ENCODE data around the gene KIAA1549. TPM values are rescaled to one million over a fixed set of nuclear protein-coding genes. Genes with fewer than 3 reads are reported as not detected.

The KIAA1549 gene
- total and polyA plus RNA-seq, 10 of the 15 experiments (the other 5 are each of a cell fraction or from before 2014, with no cell fraction given), result 0.02 to 0.82 (median 0.22) TPM

DNA sequence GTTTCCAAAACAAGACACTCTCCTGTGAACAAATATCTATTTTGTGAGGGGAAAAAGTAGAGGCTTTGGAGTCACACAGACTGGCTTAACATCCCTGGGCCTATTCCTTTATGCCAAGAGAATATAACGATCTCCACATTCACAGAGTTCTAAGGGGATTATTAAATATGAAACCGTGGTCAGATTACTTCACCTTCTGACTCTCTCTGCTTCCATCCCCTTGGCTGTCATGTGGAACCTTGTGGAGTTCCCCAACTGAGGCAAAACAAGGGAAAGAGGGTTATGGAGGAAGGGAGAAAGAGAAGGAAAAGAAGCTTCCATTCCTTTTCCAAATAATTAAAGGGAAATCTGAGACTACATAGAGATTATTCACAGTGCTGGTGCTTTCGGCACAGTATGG is 127.7 kb downstream of the KIAA1549 start:
- WGBS (ENCODE audit: insufficient coverage, insufficient replicate concordance, low lambda C conversion rate, missing lambda C conversion rate), result 29% methylated on average over 3 of the region's 3 CpGs
- intact Hi-C loops (cut with micrococcal nuclease; ENCODE audit: unreplicated experiment), result no loop called here
- no peaks in the 10 kb centered on the region for H3K27me3 ChIP-seq (replicated peaks in 1 of 2; ENCODE audit: control insufficient read depth in 2 of 2, insufficient read depth in 2 of 2, low read length in 1 of 2)
- ChIA-PET SMC1A (ENCODE audit: uncharacterized antibody, unreplicated experiment) (no interaction called here), RAD21 (ENCODE audit: unreplicated experiment) (no interaction called here), CTCF (interaction anchor here (1.5 kb wide), 1 partner anchor 32 kb away, joined by 4 read pairs; no protein-coding TSS in a partner anchor), POLR2A (no interaction called here)
- H3K4me1 ChIP-seq (ENCODE audit: control insufficient read depth, insufficient read depth, low read length), result no peaks in the 10 kb centered on the region
- no peaks in the 10 kb centered on the region for H4K20me1 ChIP-seq (ENCODE audit: control insufficient read depth, insufficient read depth)
- ATAC-seq (peak; percentile 66), FAIRE-seq (no peak), DNase-seq (ENCODE audit: low read depth, low spot score) (no peak)
- H2AFZ ChIP-seq (ENCODE audit: control insufficient read depth, low read depth, low read length), result no peak overlapping the region
- in situ Hi-C loops (cut with MboI), result no loop called here
- no peak overlapping the region for H3K9ac ChIP-seq (ENCODE audit: control insufficient read depth, insufficient read depth, low read length)
- H3K4me3 ChIP-seq, result no peak overlapping the region
- H3K36me3 ChIP-seq (ENCODE audit: control insufficient read depth in 2 of 2, insufficient read depth in 2 of 2, low read length in 1 of 2), result no peaks in the 10 kb centered on the region
- peaks cover 2% of the 10 kb centered on the region; the same call in 1 of the 3 replicates for H3K9me3 ChIP-seq (replicated peaks; ENCODE audit: control insufficient read depth, insufficient read depth, low read length)
- no peak overlapping the region for H3K4me2 ChIP-seq (ENCODE audit: control insufficient read depth, insufficient read depth)
- no peaks in the 10 kb centered on the region for H3K79me2 ChIP-seq (ENCODE audit: control insufficient read depth, insufficient read depth, low read length)
- BruUV-seq (replicated peaks), result no TSS peak
- H3K27ac ChIP-seq (ENCODE audit: control insufficient read depth, insufficient read depth), result no peak overlapping the region
- TF ChIP-seq HDAC6 (IDR thresholded peaks at IDR 0.05; ENCODE audit: unreplicated experiment) (no peak), POLR2AphosphoS2 (IDR thresholded peaks at IDR 0.05; ENCODE audit: low read depth, low read length) (no peak), ZNF24 (IDR thresholded peaks at IDR 0.05) (no peak), NR2C1 (IDR thresholded peaks at IDR 0.05) (no peak), POU2F2 (IDR thresholded peaks at IDR 0.05; ENCODE audit: borderline replicate concordance, low read depth, low read length) (no peak), SUPT20H (IDR thresholded peaks at IDR 0.05; ENCODE audit: borderline replicate concordance, control insufficient read depth, low read depth, low read length) (no peak), ZBED1 (IDR thresholded peaks at IDR 0.05; ENCODE audit: borderline replicate concordance) (no peak), CBFB (IDR thresholded peaks at IDR 0.05; ENCODE audit: low read depth) (no peak), MYC (IDR thresholded peaks at IDR 0.05; ENCODE audit: insufficient read depth, insufficient read length, insufficient replicate concordance, low read length, severe bottlenecking) (no peak), EED (IDR thresholded peaks at IDR 0.05; ENCODE audit: low read depth) (peak; percentile 84), IKZF1 (conservative IDR thresholded peaks at IDR 0.05) (0 out of 2 replicates have a peak, but pooled peaks have one; percentile 20), JUNB (IDR thresholded peaks at IDR 0.05) (peak; percentile 70), SMC3 (IDR thresholded peaks at IDR 0.05; ENCODE audit: borderline replicate concordance, low read length) (no peak), NFIC (IDR thresholded peaks at IDR 0.05; ENCODE audit: low read depth, low read length) (peak; percentile 51; the same call in 1 of the 2 replicates)
- TF ChIP-seq, protein P1, sequence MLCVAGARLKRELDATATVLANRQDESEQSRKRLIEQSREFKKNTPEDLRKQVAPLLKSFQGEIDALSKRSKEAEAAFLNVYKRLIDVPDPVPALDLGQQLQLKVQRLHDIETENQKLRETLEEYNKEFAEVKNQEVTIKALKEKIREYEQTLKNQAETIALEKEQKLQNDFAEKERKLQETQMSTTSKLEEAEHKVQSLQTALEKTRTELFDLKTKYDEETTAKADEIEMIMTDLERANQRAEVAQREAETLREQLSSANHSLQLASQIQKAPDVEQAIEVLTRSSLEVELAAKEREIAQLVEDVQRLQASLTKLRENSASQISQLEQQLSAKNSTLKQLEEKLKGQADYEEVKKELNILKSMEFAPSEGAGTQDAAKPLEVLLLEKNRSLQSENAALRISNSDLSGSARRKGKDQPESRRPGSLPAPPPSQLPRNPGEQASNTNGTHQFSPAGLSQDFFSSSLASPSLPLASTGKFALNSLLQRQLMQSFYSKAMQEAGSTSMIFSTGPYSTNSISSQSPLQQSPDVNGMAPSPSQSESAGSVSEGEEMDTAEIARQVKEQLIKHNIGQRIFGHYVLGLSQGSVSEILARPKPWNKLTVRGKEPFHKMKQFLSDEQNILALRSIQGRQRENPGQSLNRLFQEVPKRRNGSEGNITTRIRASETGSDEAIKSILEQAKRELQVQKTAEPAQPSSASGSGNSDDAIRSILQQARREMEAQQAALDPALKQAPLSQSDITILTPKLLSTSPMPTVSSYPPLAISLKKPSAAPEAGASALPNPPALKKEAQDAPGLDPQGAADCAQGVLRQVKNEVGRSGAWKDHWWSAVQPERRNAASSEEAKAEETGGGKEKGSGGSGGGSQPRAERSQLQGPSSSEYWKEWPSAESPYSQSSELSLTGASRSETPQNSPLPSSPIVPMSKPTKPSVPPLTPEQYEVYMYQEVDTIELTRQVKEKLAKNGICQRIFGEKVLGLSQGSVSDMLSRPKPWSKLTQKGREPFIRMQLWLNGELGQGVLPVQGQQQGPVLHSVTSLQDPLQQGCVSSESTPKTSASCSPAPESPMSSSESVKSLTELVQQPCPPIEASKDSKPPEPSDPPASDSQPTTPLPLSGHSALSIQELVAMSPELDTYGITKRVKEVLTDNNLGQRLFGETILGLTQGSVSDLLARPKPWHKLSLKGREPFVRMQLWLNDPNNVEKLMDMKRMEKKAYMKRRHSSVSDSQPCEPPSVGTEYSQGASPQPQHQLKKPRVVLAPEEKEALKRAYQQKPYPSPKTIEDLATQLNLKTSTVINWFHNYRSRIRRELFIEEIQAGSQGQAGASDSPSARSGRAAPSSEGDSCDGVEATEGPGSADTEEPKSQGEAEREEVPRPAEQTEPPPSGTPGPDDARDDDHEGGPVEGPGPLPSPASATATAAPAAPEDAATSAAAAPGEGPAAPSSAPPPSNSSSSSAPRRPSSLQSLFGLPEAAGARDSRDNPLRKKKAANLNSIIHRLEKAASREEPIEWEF (IDR thresholded peaks at IDR 0.05; ENCODE audit: insufficient replicate concordance, low read depth, low read length), result no peak
- TF ChIP-seq, protein P2, sequence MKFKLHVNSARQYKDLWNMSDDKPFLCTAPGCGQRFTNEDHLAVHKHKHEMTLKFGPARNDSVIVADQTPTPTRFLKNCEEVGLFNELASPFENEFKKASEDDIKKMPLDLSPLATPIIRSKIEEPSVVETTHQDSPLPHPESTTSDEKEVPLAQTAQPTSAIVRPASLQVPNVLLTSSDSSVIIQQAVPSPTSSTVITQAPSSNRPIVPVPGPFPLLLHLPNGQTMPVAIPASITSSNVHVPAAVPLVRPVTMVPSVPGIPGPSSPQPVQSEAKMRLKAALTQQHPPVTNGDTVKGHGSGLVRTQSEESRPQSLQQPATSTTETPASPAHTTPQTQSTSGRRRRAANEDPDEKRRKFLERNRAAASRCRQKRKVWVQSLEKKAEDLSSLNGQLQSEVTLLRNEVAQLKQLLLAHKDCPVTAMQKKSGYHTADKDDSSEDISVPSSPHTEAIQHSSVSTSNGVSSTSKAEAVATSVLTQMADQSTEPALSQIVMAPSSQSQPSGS (IDR thresholded peaks at IDR 0.05; ENCODE audit: low read length), result 0 out of 2 replicates have a peak, but pooled peaks have one; percentile 22
